T-helper 2 cell treated with Interferon-gamma antibody and Interleukin-4, amounts not matched to agents 100 ng/mL and 5 ng/mL, for 36 hours (primary cell): Measurements from ENCODE around the gene ZNF611. TPM values are rescaled to one million over a fixed set of nuclear protein-coding genes. Genes with fewer than 3 reads are reported as not detected.
"Not testable (repeated sequence)": the region's sequence is repeated elsewhere in the genome, so short reads cannot be mapped to it uniquely, and the experiment has no call there.

Source experiments
- intact Hi-C: fragments of 100-400 bp; cut with micrococcal nuclease; formaldehyde crosslinking; loops from one replicate; pipeline ENCODE4 v1.15.1; 2023
- total RNA-seq: library from RNA; stranded (reverse); gene quantifications from 2 replicates; pipeline ENCODE4 v1.2.3, GENCODE V29; 2022

ZNF611 gene
- total RNA-seq, 1 donor from 2014 or later: 29.3 TPM

DNA sequence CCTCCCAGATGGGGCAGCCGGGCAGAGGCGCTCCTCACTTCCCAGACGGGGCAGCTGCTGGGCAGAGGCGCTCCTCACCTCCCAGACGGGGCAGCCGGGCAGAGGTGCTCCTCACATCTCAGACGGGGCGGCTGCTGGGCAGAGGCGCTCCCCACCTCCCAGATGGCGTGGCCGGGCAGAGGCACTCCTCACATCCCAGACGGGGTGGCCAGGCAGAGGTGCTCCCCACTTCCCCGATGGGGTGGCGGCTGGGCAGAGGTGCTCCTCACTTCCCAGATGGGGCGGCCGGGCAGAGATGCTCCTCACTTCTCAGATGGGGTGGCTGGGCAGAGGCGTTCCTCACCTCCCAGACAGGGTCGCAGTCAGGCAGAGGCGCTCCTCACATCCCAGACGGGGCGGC lies 14.3 kb downstream of the ZNF611 start:
- intact Hi-C loops: not testable (repeated sequence)

DNA sequence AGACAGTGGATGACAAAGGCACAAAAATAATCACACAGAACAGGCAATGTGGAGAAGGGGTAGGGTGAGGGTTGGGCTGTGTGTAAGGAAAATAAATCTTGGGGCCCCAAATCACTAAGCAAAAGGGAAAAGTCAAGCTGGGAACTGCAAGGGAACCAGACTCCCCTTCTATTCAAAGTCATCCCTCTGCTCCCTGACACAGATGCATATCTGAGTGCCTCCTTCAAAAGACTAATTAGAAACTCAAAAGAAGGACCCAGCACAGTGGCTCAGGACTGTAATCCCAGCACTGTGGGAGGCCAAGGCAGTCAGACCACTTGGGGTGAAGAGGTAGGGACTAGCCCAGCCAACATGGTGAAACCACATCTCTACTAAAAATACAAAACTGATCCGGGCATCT lies 18.3 kb downstream of the ZNF611 start:
- intact Hi-C loops: no loop called here

DNA sequence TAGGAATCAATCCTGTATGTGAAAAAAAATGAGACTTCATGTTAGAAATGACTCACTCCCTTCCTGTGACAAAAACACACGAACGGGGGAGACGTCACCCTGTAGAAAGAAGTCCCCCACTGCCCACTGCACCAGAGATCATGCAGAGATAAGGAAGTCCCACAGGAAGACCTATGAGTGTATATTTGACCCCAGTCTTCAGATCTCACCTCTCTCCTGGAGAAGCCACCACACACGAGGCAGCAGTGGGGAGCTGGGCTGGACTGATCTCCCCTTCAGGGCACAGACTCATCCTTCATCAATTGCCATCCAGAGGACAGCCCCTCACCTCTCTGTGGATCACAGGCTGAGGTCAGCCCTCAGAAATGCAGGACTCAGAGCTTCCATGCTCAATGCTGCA lies 18.9 kb downstream of the ZNF611 start:
- intact Hi-C loops: not testable (repeated sequence)

DNA sequence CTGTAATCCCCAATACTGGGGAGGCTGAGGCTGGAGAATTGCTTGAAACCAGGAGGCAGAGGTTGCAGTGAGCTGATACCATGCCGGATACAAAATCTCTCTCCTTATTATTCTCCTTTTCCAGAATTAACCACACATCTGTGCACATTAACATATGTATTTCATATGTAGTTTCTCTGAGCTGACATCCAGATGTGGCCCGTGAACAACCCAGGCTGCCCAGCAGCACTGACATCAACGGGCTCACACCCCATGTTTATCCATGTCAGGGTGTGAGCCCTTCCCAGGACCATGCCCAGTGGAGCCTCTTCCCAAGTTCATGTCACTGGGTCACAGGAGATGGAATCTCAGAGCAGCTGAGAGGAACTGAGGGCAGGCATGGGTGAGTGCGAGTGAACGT lies 19.5 kb downstream of the ZNF611 start:
- intact Hi-C loops: not testable (repeated sequence)

DNA sequence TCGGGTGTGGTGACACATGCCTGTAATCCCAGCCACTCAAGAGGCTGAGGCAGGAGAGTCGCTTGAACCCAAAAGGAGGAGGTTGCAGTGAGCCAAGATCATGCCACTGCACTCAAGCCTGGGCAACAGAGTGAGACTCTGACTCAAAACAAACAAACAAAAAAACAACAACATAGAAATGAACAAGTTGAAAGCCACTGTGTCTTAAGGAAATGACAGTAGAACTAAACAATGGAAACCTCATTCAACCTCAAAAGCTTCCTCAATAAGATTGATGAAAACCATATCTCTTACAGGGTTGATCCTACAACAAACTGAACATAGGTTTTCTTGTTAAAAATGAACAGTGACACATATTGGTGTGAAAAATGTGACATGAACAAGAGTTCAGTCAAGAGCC lies 21.8 kb downstream of the ZNF611 start:
- intact Hi-C loops: not testable (repeated sequence)

DNA sequence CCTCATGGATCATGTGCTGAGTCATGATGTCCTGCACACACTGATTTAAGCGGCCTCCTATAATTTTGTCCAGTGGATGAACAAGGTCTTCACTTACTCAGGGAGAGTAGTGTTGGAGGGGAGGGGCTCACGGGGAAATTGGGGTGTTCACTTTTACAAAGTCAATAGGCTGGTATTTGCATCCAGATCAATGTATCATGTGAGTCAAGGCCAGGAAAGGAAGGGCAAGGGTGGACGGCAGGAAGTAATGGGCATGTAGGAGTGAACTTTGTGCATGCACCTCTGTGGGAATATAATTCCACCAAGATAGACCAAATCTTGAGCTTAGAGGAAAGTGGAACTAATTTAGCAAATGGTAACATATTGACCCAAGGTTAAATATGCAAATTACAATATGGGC lies 23.2 kb downstream of the ZNF611 start:
- intact Hi-C loops: not testable (repeated sequence)

DNA sequence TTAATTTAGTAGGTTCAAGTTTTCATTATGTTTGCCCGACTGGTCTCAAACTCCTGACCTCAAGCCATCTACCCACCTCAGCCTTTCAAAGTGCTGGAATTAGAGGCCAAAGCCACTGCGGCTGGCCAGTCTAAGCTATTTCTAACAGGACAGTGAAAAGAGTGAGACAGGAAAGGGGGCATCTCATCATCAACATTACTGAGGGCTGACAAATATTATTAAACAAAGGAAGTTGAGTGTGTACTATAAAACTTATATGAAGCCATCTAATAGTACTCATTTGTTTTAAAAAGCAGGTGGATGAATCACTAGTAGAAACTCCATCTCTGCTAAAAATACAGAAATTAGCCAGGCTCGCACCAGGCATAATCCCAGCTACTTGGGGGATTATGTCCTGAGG lies 24.3 kb downstream of the ZNF611 start:
- intact Hi-C loops: no loop called here

DNA sequence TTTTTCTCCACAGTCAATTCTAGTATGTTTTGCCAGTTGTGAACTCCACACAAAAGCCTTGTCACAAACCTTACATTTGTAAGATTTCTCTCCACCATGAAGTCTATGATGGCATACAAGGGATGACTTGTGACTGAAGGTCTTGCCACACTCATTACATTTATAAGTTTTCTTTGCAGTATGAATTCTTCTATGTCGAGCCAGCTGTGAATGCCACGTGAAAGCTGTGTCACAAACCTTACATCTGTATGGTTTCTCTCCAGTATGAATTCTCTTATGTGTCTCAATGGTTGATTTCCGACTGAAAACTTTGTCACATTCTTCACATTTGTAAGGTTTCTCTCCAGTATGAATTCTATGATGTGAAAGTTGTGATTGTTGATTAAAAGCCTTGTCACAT lies 29.2 kb downstream of the ZNF611 start:
- intact Hi-C loops: not testable (repeated sequence)

DNA sequence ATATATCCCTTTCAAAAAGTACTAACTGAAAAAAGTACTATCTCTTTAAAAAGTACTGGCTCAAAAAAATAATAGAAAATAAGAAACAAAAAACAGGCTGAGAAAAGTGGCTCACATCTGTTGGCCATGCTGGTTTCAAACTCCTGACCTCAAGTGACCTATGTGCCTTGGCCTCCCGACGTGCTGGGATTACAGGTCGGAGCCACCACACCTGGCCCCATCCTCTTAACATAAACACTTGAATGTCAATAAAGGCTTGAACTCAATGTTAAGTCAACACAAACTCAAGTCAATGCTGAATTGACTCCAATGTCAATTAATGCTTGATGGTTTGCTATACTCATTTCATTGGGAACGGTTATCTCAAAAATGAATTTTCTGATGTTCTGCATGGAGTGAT lies 30.9 kb downstream of the ZNF611 start:
- intact Hi-C loops: no loop called here

DNA sequence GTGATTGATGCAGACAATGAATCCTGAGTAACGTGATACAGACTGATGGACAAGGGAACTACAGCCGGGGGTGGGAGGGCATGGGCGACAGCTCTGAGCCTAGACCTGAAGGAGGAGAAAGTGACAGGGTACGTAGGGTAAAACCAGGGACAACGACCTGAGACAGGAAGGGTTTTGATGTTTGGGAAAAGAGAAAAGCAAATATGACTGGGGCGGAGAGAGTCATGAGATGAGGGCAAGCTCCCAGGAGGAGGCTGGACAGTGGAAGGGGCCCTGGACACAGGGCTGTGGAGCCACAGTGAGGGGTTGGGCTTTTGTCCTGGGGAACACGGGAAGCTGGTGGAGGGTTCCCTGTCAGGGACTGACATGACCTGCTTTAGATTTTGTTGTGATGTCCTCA lies 34.2 kb downstream of the ZNF611 start:
- intact Hi-C loops: no loop called here

DNA sequence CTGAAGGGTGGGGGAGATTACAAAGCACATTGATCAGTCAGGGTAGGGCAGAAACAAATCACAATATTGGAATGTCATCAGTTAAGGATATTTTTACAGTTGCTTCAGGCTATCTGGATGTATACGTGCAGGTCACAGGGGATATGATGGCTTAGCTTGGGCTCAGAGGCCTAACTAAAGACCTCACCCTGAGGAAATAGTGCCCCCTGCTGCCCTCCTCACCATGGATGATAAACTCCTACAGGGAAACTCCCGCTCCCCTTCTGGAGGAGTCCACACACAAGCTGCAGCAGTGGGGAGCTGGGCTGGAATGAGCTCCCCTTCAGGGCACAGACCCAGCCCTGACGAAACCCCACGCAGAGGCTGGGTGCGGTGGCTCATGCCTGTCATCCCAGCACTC lies 35.3 kb downstream of the ZNF611 start:
- intact Hi-C loops: not testable (repeated sequence)

DNA sequence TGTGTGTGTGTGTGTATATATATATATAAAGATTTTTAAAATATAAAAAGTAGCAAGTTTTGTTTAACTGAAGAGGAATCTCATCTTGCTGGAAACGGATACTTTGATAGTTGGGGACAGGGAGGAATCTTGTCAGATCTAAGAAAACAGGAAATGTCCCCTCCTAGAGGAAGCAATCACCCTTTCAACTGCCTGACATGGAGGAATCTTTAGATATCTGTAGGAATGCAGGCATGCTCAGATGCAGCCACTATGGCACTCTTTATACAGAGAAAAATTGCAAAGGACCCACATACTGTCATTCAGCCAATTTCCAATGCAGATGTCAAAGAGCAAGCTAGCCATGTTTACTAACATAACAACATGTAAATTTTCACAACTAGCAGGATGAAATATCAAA lies 38.8 kb downstream of the ZNF611 start:
- intact Hi-C loops: no loop called here

DNA sequence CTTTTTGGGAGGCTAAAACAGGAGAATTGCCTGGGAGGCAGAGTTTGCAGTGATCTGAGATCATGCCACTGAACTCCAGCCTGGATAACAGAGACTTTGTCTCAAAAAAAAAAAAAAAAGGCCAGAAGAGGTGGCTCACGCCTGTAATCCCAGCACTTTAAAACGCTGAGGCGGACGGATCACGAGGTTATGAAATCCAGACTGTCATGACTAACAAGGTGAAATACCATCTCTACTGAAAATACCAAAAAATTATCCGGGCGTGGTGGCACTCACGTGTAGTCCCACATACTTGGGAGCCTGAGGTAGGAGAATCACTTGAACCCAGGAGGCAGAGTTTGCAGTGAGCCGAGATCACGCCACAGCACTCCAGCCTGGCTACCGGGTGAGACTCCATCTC lies 39.9 kb downstream of the ZNF611 start:
- intact Hi-C loops: loop anchor here (5.0 kb wide), 1 partner anchor 267 kb away; the partner anchor contains the start of gene ZNF816

DNA sequence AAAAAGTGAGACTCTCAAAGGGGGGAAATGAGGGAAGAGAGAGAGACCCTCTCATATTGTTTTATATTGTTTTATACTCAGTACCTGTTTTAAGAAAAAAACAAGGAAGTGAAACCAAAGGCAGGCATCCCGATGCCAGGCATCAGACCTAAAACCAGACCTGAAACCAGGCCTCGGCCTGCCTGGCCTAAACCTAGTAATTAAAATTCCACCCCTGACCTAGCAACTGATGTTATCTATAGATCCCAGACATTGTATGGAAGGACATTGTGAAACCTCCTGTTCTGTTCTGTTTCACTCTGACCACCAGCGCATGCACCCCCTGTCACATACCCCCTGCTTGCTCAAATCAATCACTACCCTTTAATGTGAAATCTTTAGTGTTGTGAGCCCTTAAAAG lies 40.6 kb downstream of the ZNF611 start:
- intact Hi-C loops: loop anchor here (5.0 kb wide), 1 partner anchor 268 kb away; the partner anchor contains the start of gene ZNF816

DNA sequence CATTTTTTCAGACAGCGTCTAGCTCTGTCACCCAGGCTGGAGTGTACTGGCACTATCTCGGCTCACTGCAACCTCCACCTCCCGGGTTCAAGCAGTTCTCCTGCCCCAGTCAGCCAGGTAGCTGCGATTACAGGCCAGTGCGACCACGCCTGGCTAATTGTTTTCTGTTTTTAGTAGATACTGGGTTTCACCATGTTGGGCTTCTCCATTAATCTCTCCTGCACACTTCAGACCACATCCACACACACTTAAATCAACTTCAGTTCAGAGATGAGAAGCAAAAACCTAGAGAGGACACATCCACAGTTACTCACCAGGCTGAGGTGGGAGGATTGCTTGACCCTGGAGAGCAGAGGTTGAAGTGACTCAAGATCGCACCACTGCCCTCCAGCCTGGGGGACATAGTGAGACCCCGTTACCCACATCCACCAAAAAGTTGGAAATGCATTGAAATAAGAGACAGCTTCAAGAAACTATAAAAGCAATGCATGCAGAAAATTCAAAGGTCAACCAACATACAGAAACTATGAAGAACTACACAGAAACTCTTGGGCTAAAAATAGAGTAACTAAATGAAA lies 42.3 kb downstream of the ZNF611 start:
- intact Hi-C loops: loop anchor here (5.0 kb wide), 1 partner anchor 270 kb away; the partner anchor contains the start of gene ZNF816

DNA sequence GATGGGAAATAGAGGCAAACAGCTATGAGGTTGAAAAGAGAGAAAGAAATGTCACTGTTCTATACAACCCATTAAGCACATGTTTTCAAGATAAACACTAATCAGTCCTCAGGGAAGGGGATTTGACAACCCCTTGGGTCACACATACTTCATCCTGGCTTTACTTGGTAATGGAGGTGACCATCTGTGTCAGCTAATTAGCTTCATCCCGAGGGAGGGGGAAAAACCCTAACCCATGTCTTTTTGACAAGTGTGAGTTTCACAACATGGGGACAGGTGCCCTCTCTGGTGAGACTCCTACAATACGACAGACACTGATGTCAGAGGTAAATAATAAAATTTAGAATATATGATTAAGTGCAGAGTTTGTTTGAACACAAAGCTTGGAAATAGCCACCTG lies 43.1 kb downstream of the ZNF611 start:
- intact Hi-C loops: loop anchor here (2.0 to 5.0 kb wide), 2 partner anchors 165 to 271 kb away; partner anchors contain the start of genes ZNF808 and ZNF816

DNA sequence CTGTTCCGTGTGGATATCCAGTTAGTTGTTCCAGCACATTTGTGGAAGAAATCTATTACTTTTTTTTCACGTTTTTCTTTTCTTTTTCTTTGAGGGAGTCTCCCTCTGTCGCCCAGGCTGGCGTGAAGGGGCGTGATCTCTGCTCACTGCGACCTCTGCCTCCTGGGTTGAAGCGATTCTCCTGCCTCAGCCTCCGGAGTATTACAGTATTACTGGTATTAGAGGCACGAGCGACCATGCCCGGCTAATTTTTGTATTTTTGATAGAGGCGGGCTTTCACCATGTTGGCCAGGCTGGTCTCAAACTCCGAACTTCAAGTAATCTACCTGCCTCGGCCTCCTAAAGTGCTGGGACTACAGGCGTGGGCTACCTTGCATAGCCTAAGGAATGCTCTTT lies 43.6 kb downstream of the ZNF611 start:
- intact Hi-C loops: loop anchor here (2.0 to 5.0 kb wide), 2 partner anchors 164 to 271 kb away; partner anchors contain the start of genes ZNF808 and ZNF816

DNA sequence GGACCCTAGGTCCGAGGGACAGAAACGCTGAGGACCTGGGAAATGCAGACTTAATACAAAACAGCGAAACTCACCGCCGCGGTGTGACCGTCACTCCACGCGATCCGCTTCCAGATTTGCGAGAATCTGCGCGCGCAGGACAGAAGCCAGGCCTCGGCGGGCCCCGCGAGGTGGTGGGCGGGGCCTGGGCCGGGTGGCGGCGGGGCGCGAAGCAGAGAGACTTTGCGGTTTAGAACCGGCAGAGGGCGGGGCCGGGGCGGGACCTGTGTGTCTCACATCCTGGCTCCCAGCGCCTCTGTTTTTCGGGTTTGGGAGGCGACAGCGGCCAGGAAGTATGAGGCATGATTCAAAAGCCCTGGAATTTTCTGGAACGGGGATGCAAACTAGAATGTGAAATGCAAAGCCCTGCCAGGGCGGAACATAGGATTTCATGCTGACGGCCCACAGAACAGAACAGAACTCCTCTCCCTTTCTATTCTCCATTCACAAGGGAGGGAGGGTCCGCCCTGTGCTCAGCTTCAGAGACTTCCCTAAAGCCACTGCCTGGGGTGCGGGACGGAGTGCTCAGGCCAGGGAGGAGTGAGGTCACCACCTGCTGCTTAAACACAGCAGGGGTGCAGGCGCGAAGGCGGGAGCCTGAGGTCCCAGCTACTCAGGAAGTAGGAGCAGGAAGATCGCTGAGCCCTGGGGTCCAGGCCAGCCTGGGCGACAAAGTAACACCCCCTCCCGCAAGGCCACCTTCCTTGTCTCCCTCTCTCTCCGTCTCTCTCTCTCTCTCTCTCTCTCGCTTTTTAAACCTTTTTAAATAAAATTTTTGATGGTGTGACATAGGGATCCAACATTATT lies 44.3 kb downstream of the ZNF611 start:
- intact Hi-C loops: loop anchor here (1.0 to 5.0 kb wide), 6 partner anchors 44 to 413 kb away; partner anchors contain the start of genes ZNF160, ZNF808, ZNF816 and ZNF83

DNA sequence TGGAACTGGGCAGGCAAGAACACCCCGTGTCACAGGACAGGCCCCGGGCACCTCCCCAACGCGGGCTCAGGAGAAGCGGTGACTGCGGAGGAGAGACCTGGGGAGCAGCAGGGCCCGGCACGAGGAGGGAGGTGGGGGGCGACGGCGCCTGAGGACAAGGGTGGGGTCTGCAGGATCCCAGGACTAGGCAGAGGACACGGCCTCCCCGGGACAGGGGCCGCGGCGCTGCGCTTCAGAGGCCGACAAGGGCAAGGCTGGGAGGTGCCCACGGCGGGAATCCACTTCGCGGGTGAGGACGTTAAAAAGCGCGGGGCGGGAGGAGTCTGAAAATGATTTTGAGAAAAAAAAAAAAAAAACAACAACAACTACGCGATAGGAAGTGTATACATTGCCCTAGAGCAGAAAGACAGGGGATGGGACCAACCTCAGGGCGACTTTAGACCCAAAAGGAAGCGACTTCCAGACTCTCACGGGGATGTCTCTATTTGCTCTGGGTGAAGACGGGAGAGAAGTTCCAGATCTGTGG lies 44.9 kb downstream of the ZNF611 start:
- intact Hi-C loops: loop anchor here (1.0 to 5.0 kb wide), 6 partner anchors 44 to 413 kb away; partner anchors contain the start of genes ZNF160, ZNF808, ZNF816 and ZNF83

DNA sequence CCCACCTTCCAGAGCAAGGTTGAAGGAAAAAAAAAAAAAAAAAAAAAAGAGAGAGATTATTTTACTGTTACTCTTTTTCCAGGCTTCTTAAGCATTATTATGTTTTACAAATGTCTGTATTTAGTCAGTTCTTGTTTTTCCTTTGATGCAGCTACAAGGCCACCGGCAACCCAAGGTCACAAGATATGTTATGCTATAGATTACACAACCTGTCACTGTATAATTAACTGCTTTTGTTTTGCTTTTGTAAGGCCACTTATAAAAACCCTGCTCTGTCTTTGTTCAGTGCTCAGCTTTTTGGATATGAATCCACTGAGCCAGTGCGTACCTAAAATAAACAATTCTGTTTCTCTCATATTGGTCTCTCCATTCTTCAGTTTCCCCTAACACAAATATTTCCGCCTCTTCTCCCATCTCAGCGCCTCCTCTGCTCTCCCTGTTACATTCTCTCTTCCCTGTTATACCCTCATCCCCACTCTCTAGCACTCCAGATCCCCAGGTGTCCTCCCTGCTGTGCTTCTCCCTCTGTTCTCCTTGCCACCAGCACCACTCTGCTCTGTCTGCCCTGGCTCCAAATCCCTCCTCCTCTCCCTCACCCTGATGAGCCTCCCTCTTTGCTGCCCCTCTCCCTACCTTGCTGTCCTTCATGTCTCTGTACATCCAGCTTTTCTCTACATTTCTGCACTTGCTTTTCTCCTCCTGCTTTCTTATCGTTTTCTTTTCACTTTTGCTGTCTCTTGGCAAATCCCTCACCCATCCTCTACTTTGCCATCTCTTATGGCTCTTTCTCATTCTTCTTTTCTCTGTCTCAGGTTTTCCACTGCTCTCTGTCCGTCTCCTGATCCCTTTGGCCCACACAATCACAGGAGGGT lies 45.7 kb downstream of the ZNF611 start:
- intact Hi-C loops: not testable (repeated sequence)

DNA sequence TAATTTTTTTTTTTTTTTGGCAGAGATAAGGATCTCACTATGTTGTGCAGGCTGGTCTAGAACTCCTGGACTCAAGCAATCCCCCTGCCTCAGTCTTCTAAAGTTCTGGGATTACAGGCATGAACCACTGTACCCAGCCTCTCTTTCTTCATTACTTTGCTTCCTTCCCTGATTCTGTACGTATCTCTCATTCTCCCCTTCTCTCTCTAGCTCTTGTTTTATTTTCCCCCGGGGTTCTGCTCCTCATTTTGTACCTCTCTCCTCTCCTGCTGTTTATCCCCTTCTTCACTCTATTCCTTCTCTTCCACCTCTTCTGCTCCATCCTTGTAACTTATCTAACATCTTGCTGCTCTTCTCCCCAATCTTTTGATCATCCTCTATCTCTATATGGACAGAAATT lies 46.5 kb downstream of the ZNF611 start:
- intact Hi-C loops: no loop called here
